Neural crest cell (in vitro differentiated cells): ENCODE results near the gene ELOVL5. TPM values are rescaled to one million over a fixed set of nuclear protein-coding genes. Genes with fewer than 3 reads are reported as not detected.

Experiments used
- DNase-seq: peaks from one replicate; pipeline ENCODE4 v3.0.0; 2021; ENCODE audit warnings: low read depth, mixed read lengths, low spot score
- H3K27ac Mint-ChIP-seq: one replicate; pipeline ENCODE4 v1.8.0; 2021; ENCODE audit warnings: mild to moderate bottlenecking, mixed read lengths; ENCODE audit not compliant: unreplicated experiment
- H3K27me3 Mint-ChIP-seq: 2 replicates; pipeline ENCODE4 v1.8.0; 2021; ENCODE audit warnings: low read depth, mild to moderate bottlenecking, mixed read lengths
- H3K36me3 Mint-ChIP-seq: 2 replicates; pipeline ENCODE4 v1.8.0; 2021; ENCODE audit warnings: low read depth, mild to moderate bottlenecking, mixed read lengths
- H3K4me1 Mint-ChIP-seq: 2 replicates; pipeline ENCODE4 v1.8.0; 2021; ENCODE audit warnings: mixed read lengths
- H3K4me3 Mint-ChIP-seq: one replicate; pipeline ENCODE4 v1.8.0; 2021; ENCODE audit warnings: mild to moderate bottlenecking, mixed read lengths
- H3K9me3 Mint-ChIP-seq: 2 replicates; pipeline ENCODE4 v1.8.0; 2021; ENCODE audit warnings: mixed read lengths
- CTCF ChIP-seq: fragments of 200-600 bp; sonication (generic); conservative IDR thresholded peaks from 2 replicates; pipeline ENCODE4 v1.5.0; 2021; ENCODE audit warnings: antibody characterized with exemption, mild to moderate bottlenecking
- total RNA-seq: library from RNA; stranded (reverse); gene quantifications from 2 replicates; pipeline ENCODE4 v1.2.1, GENCODE V29; 2021

The ELOVL5 gene
- total RNA-seq, 1 donor from 2014 or later = 152 TPM

DNA sequence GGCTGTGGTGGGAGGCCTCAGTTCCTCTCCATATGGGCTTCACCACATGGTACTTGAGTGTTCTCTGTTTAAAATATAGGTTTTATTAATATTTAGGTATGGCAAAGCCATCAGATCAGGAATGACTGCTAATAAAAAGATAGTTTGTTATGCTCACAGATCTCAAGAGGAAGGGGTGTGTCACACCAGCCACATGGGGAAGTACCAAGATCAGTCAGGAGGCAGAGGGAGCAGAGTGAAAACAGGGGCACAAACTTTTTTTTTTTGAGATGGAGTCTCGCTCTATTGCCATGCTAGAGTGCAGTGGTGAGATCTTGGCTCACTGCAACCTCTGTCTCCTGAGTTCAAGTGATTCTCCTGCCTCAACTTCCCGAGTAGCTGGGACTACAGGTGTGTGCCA is 108.0 kb downstream of the ELOVL5 start:
- no peak for DNase-seq
- peaks cover 4% of the 10 kb centered on the region for H3K4me1 Mint-ChIP-seq
- no peaks in the 10 kb centered on the region for H3K36me3 Mint-ChIP-seq
- peaks cover 5% of the 10 kb centered on the region for H3K9me3 Mint-ChIP-seq
- TF ChIP-seq CTCF = no peak
- no peak overlapping the region for H3K27ac Mint-ChIP-seq
- H3K4me3 Mint-ChIP-seq = no peak overlapping the region
- H3K27me3 Mint-ChIP-seq = no peaks in the 10 kb centered on the region

DNA sequence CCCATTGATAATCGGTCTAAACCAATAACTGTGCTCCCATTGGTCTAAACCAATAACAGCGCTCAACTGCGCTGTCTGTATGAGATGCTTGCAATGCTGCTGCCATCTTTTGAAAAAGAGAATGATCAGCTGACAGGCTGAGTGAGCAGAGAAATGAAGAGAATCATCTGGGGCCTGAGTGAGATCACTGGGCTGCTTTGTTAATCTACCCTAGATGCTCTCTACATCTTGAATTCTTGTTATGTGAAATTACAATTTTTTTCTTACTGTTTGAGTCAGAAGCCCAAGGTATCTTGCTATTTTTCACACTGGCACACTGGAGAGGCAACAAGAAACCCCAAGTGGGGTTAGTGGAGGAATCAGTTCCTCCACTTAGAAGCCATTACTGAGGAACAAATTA is 108.6 kb downstream of the ELOVL5 start:
- no peaks in the 10 kb centered on the region for H3K27me3 Mint-ChIP-seq
- no peaks in the 10 kb centered on the region for H3K36me3 Mint-ChIP-seq
- H3K4me3 Mint-ChIP-seq = no peak overlapping the region
- no peak overlapping the region for H3K27ac Mint-ChIP-seq
- TF ChIP-seq CTCF = no peak
- DNase-seq = no peak
- peaks cover 4% of the 10 kb centered on the region for H3K4me1 Mint-ChIP-seq
- H3K9me3 Mint-ChIP-seq = peaks cover 5% of the 10 kb centered on the region

DNA sequence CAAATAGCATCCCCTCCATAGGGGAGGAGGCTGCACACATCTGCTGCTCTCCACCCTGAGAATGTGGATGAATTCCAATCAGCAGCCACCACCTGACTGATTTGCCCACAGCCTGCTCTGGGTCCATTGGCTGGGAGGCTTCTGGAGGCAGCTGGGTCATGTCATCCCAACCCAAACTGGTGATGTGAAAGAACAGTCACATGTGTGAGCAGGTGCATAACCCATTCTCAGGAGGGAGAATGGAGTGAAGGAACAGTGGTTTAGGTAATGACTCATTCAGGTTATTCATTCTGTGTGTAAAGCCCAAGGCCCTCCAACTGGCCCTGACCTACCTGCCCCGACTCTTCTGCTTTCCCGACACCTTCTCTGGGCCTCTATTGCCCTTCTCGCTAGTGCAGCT is 109.2 kb downstream of the ELOVL5 start:
- Mint-ChIP-seq H3K27ac (no peak overlapping the region), H3K36me3 (no peaks in the 10 kb centered on the region), H3K4me1 (peaks cover 4% of the 10 kb centered on the region), H3K27me3 (no peaks in the 10 kb centered on the region), H3K9me3 (peaks cover 5% of the 10 kb centered on the region), H3K4me3 (no peak overlapping the region)
- DNase-seq = no peak
- TF ChIP-seq CTCF = no peak

- no peak overlapping the region for H3K4me3 Mint-ChIP-seq
- TF ChIP-seq CTCF = no peak
- H3K27ac Mint-ChIP-seq = no peak overlapping the region
- H3K36me3 Mint-ChIP-seq = no peaks in the 10 kb centered on the region
- DNase-seq = no peak
- no peaks in the 10 kb centered on the region for H3K27me3 Mint-ChIP-seq
- peaks cover 4% of the 10 kb centered on the region for H3K4me1 Mint-ChIP-seq
- H3K9me3 Mint-ChIP-seq = peaks cover 2% of the 10 kb centered on the region
These were observed 110.4 kb downstream of the ELOVL5 start for GRCh38 chr6:53238311-53238710.

- no peak for TF ChIP-seq CTCF
- Mint-ChIP-seq H3K27ac (no peak overlapping the region), H3K4me3 (no peak overlapping the region), H3K27me3 (no peaks in the 10 kb centered on the region), H3K36me3 (no peaks in the 10 kb centered on the region), H3K9me3 (peaks cover 2% of the 10 kb centered on the region), H3K4me1 (peaks cover 4% of the 10 kb centered on the region)
- no peak for DNase-seq
These were observed 112.5 kb downstream of the ELOVL5 start for GRCh38 chr6:53236241-53236640.

- no peak overlapping the region for H3K27ac Mint-ChIP-seq
- no peaks in the 10 kb centered on the region for H3K27me3 Mint-ChIP-seq
- H3K4me3 Mint-ChIP-seq = no peak overlapping the region
- TF ChIP-seq CTCF = no peak
- no peak for DNase-seq
- H3K9me3 Mint-ChIP-seq = peaks cover 2% of the 10 kb centered on the region
- no peaks in the 10 kb centered on the region for H3K36me3 Mint-ChIP-seq
- H3K4me1 Mint-ChIP-seq = peaks cover 4% of the 10 kb centered on the region
These were observed 113.2 kb downstream of the ELOVL5 start for GRCh38 chr6:53235508-53235907.
